Activated CD8-positive, alpha-beta T cell treated with anti-CD3 and anti-CD28 coated beads, Interleukin-2, amount 10 ng/mL, durations not matched to agents 7 days and 5 days (primary cell): Measurements from ENCODE around the gene ORAI2. TPM values are rescaled to one million over a fixed set of nuclear protein-coding genes. Genes with fewer than 3 reads are reported as not detected.

Experiments
- ATAC-seq: fragments of 150-1000 bp; cut with Tn5 transposase; one replicate; pipeline ENCODE4 v1.10.0; 2021; ENCODE audit warnings: moderate library complexity
- CTCF ChIA-PET: fragments of 350-600 bp; sonication (Branson Sonifier 250); formaldehyde crosslinking; loops from one replicate; lab custom pipeline; 2021; ENCODE audit warnings: antibody characterized with exemption; lab: Charles Lee
- POLR2A ChIA-PET: fragments of 350-600 bp; sonication (Branson Sonifier 250); formaldehyde crosslinking; loops from one replicate; lab custom pipeline; 2021; ENCODE audit warnings: antibody characterized with exemption; lab: Charles Lee
- DNase-seq: peaks from one replicate; pipeline ENCODE4 v3.0.0-alpha.2; 2020
- H3K27ac Mint-ChIP-seq: one replicate; pipeline ENCODE4 v1.8.0; 2021; ENCODE audit warnings: mild to moderate bottlenecking, mixed read lengths
- H3K27me3 Mint-ChIP-seq: one replicate; pipeline ENCODE4 v1.8.0; 2021; ENCODE audit warnings: low read depth, mixed read lengths
- H3K36me3 Mint-ChIP-seq: one replicate; pipeline ENCODE4 v1.8.0; 2021; ENCODE audit warnings: low read depth, mixed read lengths
- H3K4me1 Mint-ChIP-seq: one replicate; pipeline ENCODE4 v1.8.0; 2021; ENCODE audit warnings: low read depth, mixed read lengths
- H3K4me3 Mint-ChIP-seq: one replicate; pipeline ENCODE4 v1.8.0; 2021; ENCODE audit warnings: mild to moderate bottlenecking, mixed read lengths
- H3K9me3 Mint-ChIP-seq: one replicate; pipeline ENCODE4 v1.8.0; 2022; ENCODE audit warnings: mixed read lengths; ENCODE audit not compliant: insufficient read depth
- total RNA-seq, 2 experiments: library from RNA; stranded (reverse); gene quantifications; one replicate each; pipeline ENCODE4 v1.2.3, GENCODE V29; 2021

The ORAI2 gene
- total RNA-seq, 2 experiments from 2014 or later, result 72.5 to 72.8 TPM

GRCh38 chr7:102457352-102457924 lies 24.1 kb downstream of the ORAI2 start:
- POLR2A ChIA-PET, result interaction anchor here (0.7 to 1.4 kb wide), 3 partner anchors 13 to 32 kb away, joined by 3 to 4 read pairs (median 4); no protein-coding TSS in a partner anchor
- no peak for ATAC-seq
- no peak overlapping the region for H3K27ac Mint-ChIP-seq

GRCh38 chr7:102459221-102459844 lies 26.0 kb downstream of the ORAI2 start:
- H3K4me3 Mint-ChIP-seq, result no peak overlapping the region
- H3K4me1 Mint-ChIP-seq, result peaks cover 11% of the 10 kb centered on the region
- H3K27me3 Mint-ChIP-seq, result no peaks in the 10 kb centered on the region
- DNase-seq (no peak), ATAC-seq (no peak)
- POLR2A ChIA-PET, result interaction anchor here (0.5 kb wide), 1 partner anchor 19 kb away, joined by 3 read pairs; no protein-coding TSS in a partner anchor
- H3K36me3 Mint-ChIP-seq, result peaks cover 9% of the 10 kb centered on the region
- H3K9me3 Mint-ChIP-seq, result no peaks in the 10 kb centered on the region
- no peak overlapping the region for H3K27ac Mint-ChIP-seq
- CTCF ChIA-PET, result no interaction called here

More at GRCh38 chr7:102457352-102457924, 24.1 kb downstream of the ORAI2 start:
- Mint-ChIP-seq H3K36me3 (peaks cover 9% of the 10 kb centered on the region), H3K9me3 (no peaks in the 10 kb centered on the region), H3K4me1 (no peaks in the 10 kb centered on the region), H3K4me3 (no peak overlapping the region), H3K27me3 (no peaks in the 10 kb centered on the region)
- DNase-seq, result no peak
- CTCF ChIA-PET, result interaction anchor here (2.4 kb wide), 1 partner anchor 19 kb away, joined by 6 read pairs; no protein-coding TSS in a partner anchor

DNA sequence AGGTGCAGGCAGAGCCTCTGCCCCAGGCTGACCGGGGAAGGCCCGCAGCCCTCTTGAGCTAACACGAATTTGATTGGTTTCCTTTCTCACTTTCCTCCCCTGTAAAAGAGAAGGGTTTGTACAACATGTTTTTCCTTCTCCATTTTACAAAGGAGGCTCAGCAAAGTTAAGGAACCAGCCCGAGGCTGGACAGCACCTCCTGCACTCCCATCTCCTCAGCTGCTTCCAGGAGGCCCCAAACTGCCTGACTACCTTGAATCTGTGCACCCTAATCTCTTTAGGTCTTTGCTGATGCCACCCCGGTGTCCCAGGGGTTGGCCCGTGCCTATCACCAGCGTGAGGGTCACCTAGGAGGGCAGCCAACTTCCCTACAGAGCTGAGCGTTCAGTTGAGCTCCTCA lies 27.1 kb downstream of the ORAI2 start:
- Mint-ChIP-seq H3K4me1 (peaks cover 14% of the 10 kb centered on the region), H3K9me3 (no peaks in the 10 kb centered on the region), H3K27ac (peak overlapping the region; percentile 58), H3K36me3 (peaks cover 6% of the 10 kb centered on the region), H3K4me3 (no peak overlapping the region), H3K27me3 (no peaks in the 10 kb centered on the region)
- no peak for ATAC-seq
- CTCF ChIA-PET, result no interaction called here
- POLR2A ChIA-PET, result interaction anchor here (0.8 kb wide), 1 partner anchor 8 kb away, joined by 3 read pairs; no protein-coding TSS in a partner anchor
- no peak for DNase-seq

- Mint-ChIP-seq H3K4me3 (peak overlapping the region; percentile 95), H3K27ac (peak overlapping the region; percentile 87), H3K27me3 (no peaks in the 10 kb centered on the region), H3K4me1 (peaks cover 26% of the 10 kb centered on the region), H3K36me3 (peaks cover 2% of the 10 kb centered on the region), H3K9me3 (no peaks in the 10 kb centered on the region)
- CTCF ChIA-PET, result interaction anchor here (0.7 to 1.3 kb wide), 4 partner anchors 13 to 59 kb away, joined by 4 to 10 read pairs (median 7); no protein-coding TSS in a partner anchor
- DNase-seq (no peak), ATAC-seq (peak; percentile 7)
- POLR2A ChIA-PET, result interaction anchor here (0.6 to 1.8 kb wide), 3 partner anchors 12 to 60 kb away, joined by 3 to 4 read pairs (median 4); no protein-coding TSS in a partner anchor
These were observed 30.6 kb downstream of the ORAI2 start for GRCh38 chr7:102463841-102464576.

DNA sequence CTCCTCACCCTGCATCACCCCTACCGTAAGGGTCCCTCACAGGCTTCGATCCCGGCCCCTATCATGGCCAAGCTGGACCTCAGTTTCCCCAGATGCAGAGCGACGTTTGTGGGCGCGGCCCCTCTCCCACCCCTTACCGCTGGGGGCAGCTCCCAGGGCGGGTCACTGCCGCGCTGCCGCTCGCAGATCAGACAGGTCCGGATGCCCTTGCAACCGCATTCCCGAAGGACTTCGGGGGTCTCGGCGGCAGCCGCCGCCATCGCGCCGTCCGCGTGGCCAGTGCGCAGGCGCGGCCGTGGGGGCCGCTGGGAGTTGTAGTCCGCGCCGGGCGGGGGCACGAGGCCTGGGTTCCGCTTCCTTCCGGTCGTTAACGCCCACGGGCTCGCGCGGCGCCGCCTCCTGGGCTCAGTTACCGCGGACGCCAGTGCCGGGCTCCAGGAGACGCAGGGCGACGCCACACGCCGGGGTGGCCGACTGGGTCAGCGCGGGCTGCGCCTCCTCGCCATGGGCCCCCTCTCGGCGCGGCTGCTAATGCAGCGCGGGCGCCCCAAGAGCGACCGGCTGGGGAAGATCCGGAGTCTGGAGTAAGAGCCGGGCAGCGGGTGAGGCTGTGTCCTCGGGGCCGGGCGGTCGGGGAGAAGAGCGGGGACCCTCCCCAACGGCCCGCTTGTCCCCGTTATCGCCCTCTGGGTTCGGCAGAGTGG lies 31.4 kb downstream of the ORAI2 start, which contains the start of the genes ALKBH4 and LRWD1:
Gene ALKBH4, minus strand, starts transcription at position 287 of the 704 bp plus-strand sequence. Its CDS starts 27 bp downstream, at position 260.
Gene LRWD1, plus strand, starts transcription at position 408 of the 704 bp plus-strand sequence. Its CDS starts 97 bp downstream, at position 505.
- no peaks in the 10 kb centered on the region for H3K27me3 Mint-ChIP-seq

GRCh38 chr7:102466097-102466496 lies 32.7 kb downstream of the ORAI2 start:
- Mint-ChIP-seq H3K9me3 (no peaks in the 10 kb centered on the region), H3K36me3 (peaks cover 4% of the 10 kb centered on the region), H3K27me3 (no peaks in the 10 kb centered on the region), H3K4me3 (peak overlapping the region; percentile 95), H3K4me1 (peaks cover 26% of the 10 kb centered on the region), H3K27ac (no peak overlapping the region)
- POLR2A ChIA-PET, result interaction anchor here (1.0 to 2.4 kb wide), 4 partner anchors 10 to 47 kb away, joined by 3 to 10 read pairs (median 4); no protein-coding TSS in a partner anchor
- no peak for DNase-seq
- CTCF ChIA-PET, result interaction anchor here (1.0 to 3.4 kb wide), 3 partner anchors 26 to 61 kb away, joined by 3 to 18 read pairs (median 5); no protein-coding TSS in a partner anchor
- no peak for ATAC-seq

More for the DNA sequence above, 31.4 kb downstream of the ORAI2 start, which contains the start of the genes ALKBH4 and LRWD1:
- peaks cover 26% of the 10 kb centered on the region for H3K4me1 Mint-ChIP-seq
- POLR2A ChIA-PET, result interaction anchor here (0.5 to 1.8 kb wide), 5 partner anchors 13 to 60 kb away, joined by 3 to 4 read pairs (median 3); partner anchors contain the start of gene ORAI2
- peak within 1 kb of the TSS; percentile 87 for H3K27ac Mint-ChIP-seq
- peak within 1 kb of the TSS; percentile 95 for H3K4me3 Mint-ChIP-seq
- peak; percentile 94 for ATAC-seq
- no peaks in the 10 kb centered on the region for H3K9me3 Mint-ChIP-seq
- H3K36me3 Mint-ChIP-seq, result peaks cover 2% of the 10 kb centered on the region
- CTCF ChIA-PET, result interaction anchor here (0.9 to 1.3 kb wide), 4 partner anchors 14 to 60 kb away, joined by 3 to 10 read pairs (median 7); no protein-coding TSS in a partner anchor
- DNase-seq, result peak; percentile 94

GRCh38 chr7:102467581-102468477 lies 34.5 kb downstream of the ORAI2 start:
- H3K36me3 Mint-ChIP-seq, result peaks cover 9% of the 10 kb centered on the region
- ChIA-PET POLR2A (interaction anchor here (0.7 to 2.4 kb wide), 3 partner anchors 19 to 72 kb away, joined by 3 to 10 read pairs (median 4); partner anchors contain the start of gene PRKRIP1), CTCF (interaction anchor here (1.0 to 3.4 kb wide), 5 partner anchors 52 to 71 kb away, joined by 3 to 18 read pairs (median 3); no protein-coding TSS in a partner anchor)
- no peak overlapping the region for H3K27ac Mint-ChIP-seq
- H3K4me1 Mint-ChIP-seq, result peaks cover 24% of the 10 kb centered on the region
- DNase-seq (no peak), ATAC-seq (no peak)
- H3K4me3 Mint-ChIP-seq, result no peak overlapping the region
- H3K9me3 Mint-ChIP-seq, result no peaks in the 10 kb centered on the region
- no peaks in the 10 kb centered on the region for H3K27me3 Mint-ChIP-seq

GRCh38 chr7:102468478-102469350 lies 35.3 kb downstream of the ORAI2 start:
- no peak overlapping the region for H3K27ac Mint-ChIP-seq
- POLR2A ChIA-PET, result no interaction called here
- CTCF ChIA-PET, result interaction anchor here (1.1 to 3.4 kb wide), 2 partner anchors 53 to 55 kb away, joined by 3 to 18 read pairs; no protein-coding TSS in a partner anchor
- ATAC-seq, result no peak
- peaks cover 14% of the 10 kb centered on the region for H3K36me3 Mint-ChIP-seq
- H3K4me1 Mint-ChIP-seq, result peaks cover 20% of the 10 kb centered on the region
- H3K9me3 Mint-ChIP-seq, result no peaks in the 10 kb centered on the region
- DNase-seq, result no peak
- no peak overlapping the region for H3K4me3 Mint-ChIP-seq
- H3K27me3 Mint-ChIP-seq, result no peaks in the 10 kb centered on the region

GRCh38 chr7:102469351-102469971 lies 36.1 kb downstream of the ORAI2 start:
- ChIA-PET POLR2A (no interaction called here), CTCF (no interaction called here)
- no peak overlapping the region for H3K4me3 Mint-ChIP-seq
- ATAC-seq, result no peak
- H3K27me3 Mint-ChIP-seq, result no peaks in the 10 kb centered on the region
- peaks cover 15% of the 10 kb centered on the region for H3K4me1 Mint-ChIP-seq
- no peak overlapping the region for H3K27ac Mint-ChIP-seq
- H3K9me3 Mint-ChIP-seq, result no peaks in the 10 kb centered on the region
- H3K36me3 Mint-ChIP-seq, result peaks cover 14% of the 10 kb centered on the region
- DNase-seq, result no peak
